RKO (cell line): ENCODE results near the gene ZDHHC9.

Experiments used
- DNase-seq: peaks from one replicate; pipeline ENCODE4 v3.0.0-alpha.2; 2016; ENCODE audit warnings: low spot score

ZDHHC9 gene

GRCh38 chrX:129818123-129818522 is 25.6 kb downstream of the ZDHHC9 start:
- DNase-seq = no peak

- DNase-seq = no peak
Measured at GRCh38 chrX:129813662-129814368, 29.9 kb downstream of the ZDHHC9 start.

- DNase-seq = peak; percentile 20
Measured at GRCh38 chrX:129808829-129809796, 34.6 kb downstream of the ZDHHC9 start.

GRCh38 chrX:129808158-129808828 is 35.4 kb downstream of the ZDHHC9 start:
- DNase-seq = no peak

GRCh38 chrX:129804806-129805205 is 38.9 kb downstream of the ZDHHC9 start:
- DNase-seq = no peak

- DNase-seq = no peak
Measured at GRCh38 chrX:129802863-129803262, 40.8 kb downstream of the ZDHHC9 start.

GRCh38 chrX:129800186-129800585 is 43.5 kb downstream of the ZDHHC9 start:
- no peak for DNase-seq

GRCh38 chrX:129798888-129799287 is 44.8 kb downstream of the ZDHHC9 start:
- no peak for DNase-seq

- DNase-seq = no peak
Measured at GRCh38 chrX:129798456-129798855, 45.2 kb downstream of the ZDHHC9 start.

GRCh38 chrX:129797251-129797906 is 46.3 kb downstream of the ZDHHC9 start:
- DNase-seq = no peak

GRCh38 chrX:129795584-129795983 is 48.1 kb downstream of the ZDHHC9 start:
- no peak for DNase-seq

- no peak for DNase-seq
Measured at GRCh38 chrX:129793604-129794191, 50.0 kb downstream of the ZDHHC9 start.

GRCh38 chrX:129792586-129793291 is 50.9 kb downstream of the ZDHHC9 start:
- DNase-seq = no peak

GRCh38 chrX:129791961-129792570 is 51.6 kb downstream of the ZDHHC9 start:
- DNase-seq = no peak

GRCh38 chrX:129791336-129791735 is 52.4 kb downstream of the ZDHHC9 start:
- DNase-seq = no peak

- DNase-seq = no peak
Measured at GRCh38 chrX:129790808-129791207, 52.9 kb downstream of the ZDHHC9 start.

GRCh38 chrX:129790146-129790545 is 53.5 kb downstream of the ZDHHC9 start:
- DNase-seq = no peak

GRCh38 chrX:129788527-129788926 is 55.2 kb downstream of the ZDHHC9 start:
- no peak for DNase-seq

- no peak for DNase-seq
Measured at GRCh38 chrX:129787336-129788055, 56.2 kb downstream of the ZDHHC9 start.

- DNase-seq = no peak
Measured at GRCh38 chrX:129786210-129786651, 57.5 kb downstream of the ZDHHC9 start.
